Measurements from ENCODE around the gene LDLRAD4. TPM values are rescaled to one million over a fixed set of nuclear protein-coding genes. Genes with fewer than 3 reads are reported as not detected.

The LDLRAD4 gene
- total and polyA plus RNA-seq, 9 of the 15 experiments (the other 6 are each of a cell fraction or from before 2014, with no cell fraction given) = 0.01 TPM; not detected in 8

- TF ChIP-seq MYNN (IDR thresholded peaks at IDR 0.05) (no peak), MYNN (CRISPR knock-in tag; IDR thresholded peaks at IDR 0.05) (no peak), BDP1 (IDR thresholded peaks at IDR 0.05; ENCODE audit: insufficient read depth, insufficient read length) (no peak), HDAC1 (IDR thresholded peaks at IDR 0.05) (no peak), CREM (IDR thresholded peaks at IDR 0.05; ENCODE audit: low read depth) (no peak), PCBP1 (IDR thresholded peaks at IDR 0.05; ENCODE audit: low read depth, low read length, poor library complexity, severe bottlenecking) (no peak)
Measured at GRCh38 chr18:13382366-13382953, 163.9 kb downstream of the LDLRAD4 start (continued).

GRCh38 chr18:13382954-13383827 lies 164.6 kb downstream of the LDLRAD4 start:
- ChIA-PET POLR2A (no interaction called here), CTCF (ENCODE audit: low intra/inter-chr PET ratio) (no interaction called here)
- ATAC-seq (no peak), FAIRE-seq (no peak), DNase-seq (ENCODE audit: extremely low read depth in 1 of 4, low spot score in 3 of 4) (no peak)
- no TSS peak for BruUV-seq (replicated peaks)
- Histone ChIP-seq H3K4me3 (no peak overlapping the region), H3K79me2 (ENCODE audit: control insufficient read depth, insufficient read depth, low read length) (no peaks in the 10 kb centered on the region), H3K4me1 (replicated peaks in 1 of 2; ENCODE audit: control insufficient read depth in 2 of 2, insufficient read depth in 2 of 2, low read length in 2 of 2) (no peaks in the 10 kb centered on the region), H3K4me2 (ENCODE audit: insufficient read depth, low read length) (no peak overlapping the region), H3K27me3 (ENCODE audit: control insufficient read depth in 2 of 2, insufficient read depth in 2 of 2, low read length in 2 of 2) (peaks cover 6 to 34% of the 10 kb centered on the region in 2 experiments), H2AFZ (ENCODE audit: low read depth, low read length) (no peak overlapping the region), H3K9me1 (ENCODE audit: control insufficient read depth, insufficient read depth, low read length) (no peaks in the 10 kb centered on the region), H3K27ac (ENCODE audit: extremely low read depth, low read depth, low read length) (no peak overlapping the region), H3K9me3 (replicated peaks; ENCODE audit: control insufficient read depth, insufficient read depth, low read depth, low read length) (no peaks in the 10 kb centered on the region), H3K9ac (ENCODE audit: insufficient read depth in 1 of 2, low read depth in 2 of 2, low read length in 2 of 2) (no peak overlapping the region), H4K20me1 (replicated peaks; ENCODE audit: control insufficient read depth, insufficient read depth, low read length) (no peaks in the 10 kb centered on the region), H3K36me3 (ENCODE audit: control insufficient read depth, insufficient read depth, low read length) (no peaks in the 10 kb centered on the region)
- in situ Hi-C loops (cut with MboI) (no loop called here), intact Hi-C loops (cut with micrococcal nuclease) (no loop called here)
- under 1% methylated on average over 19 of the region's 19 CpGs for WGBS (ENCODE audit: insufficient coverage, low coverage, missing lambda C conversion rate)
- TF ChIP-seq PURB (CRISPR knock-in tag; IDR thresholded peaks at IDR 0.05; ENCODE audit: low read depth) (no peak), ZNF583 (CRISPR knock-in tag; IDR thresholded peaks at IDR 0.05) (no peak), MTA1 (IDR thresholded peaks at IDR 0.05; ENCODE audit: borderline replicate concordance) (no peak), ZNF324 (CRISPR knock-in tag; IDR thresholded peaks at IDR 0.05) (no peak), ZFPM2 (CRISPR knock-in tag; IDR thresholded peaks at IDR 0.05) (no peak), POLR3G (IDR thresholded peaks at IDR 0.05; ENCODE audit: extremely low read depth, insufficient read length, insufficient replicate concordance) (no peak), TCF15 (CRISPR knock-in tag; IDR thresholded peaks at IDR 0.05) (no peak), GATAD2A (IDR thresholded peaks at IDR 0.05) (no peak), TCFL5 (CRISPR knock-in tag; conservative IDR thresholded peaks at IDR 0.05) (no peak), CXXC5 (CRISPR knock-in tag; IDR thresholded peaks at IDR 0.05) (no peak), E2F5 (CRISPR knock-in tag; IDR thresholded peaks at IDR 0.05) (no peak), ZNF23 (CRISPR knock-in tag; IDR thresholded peaks at IDR 0.05) (no peak), ATF1 (CRISPR knock-in tag; IDR thresholded peaks at IDR 0.05) (no peak), ATF1 (tag; IDR thresholded peaks at IDR 0.05) (no peak), RBM34 (IDR thresholded peaks at IDR 0.05; ENCODE audit: borderline replicate concordance, insufficient read depth, low read length) (no peak), ZNF239 (CRISPR knock-in tag; IDR thresholded peaks at IDR 0.05) (no peak), TEAD1 (CRISPR knock-in tag; IDR thresholded peaks at IDR 0.05) (no peak), ZNF274 (IDR thresholded peaks at IDR 0.05; ENCODE audit: borderline replicate concordance, low read depth, low read length) (no peak)

Data from K562 (cell line).